ENCODE measurements around the gene CCDC74A.
"Not testable (repeated sequence)": the region's sequence is repeated elsewhere in the genome, so short reads cannot be mapped to it uniquely, and the experiment has no call there.

Gene CCDC74A

DNA sequence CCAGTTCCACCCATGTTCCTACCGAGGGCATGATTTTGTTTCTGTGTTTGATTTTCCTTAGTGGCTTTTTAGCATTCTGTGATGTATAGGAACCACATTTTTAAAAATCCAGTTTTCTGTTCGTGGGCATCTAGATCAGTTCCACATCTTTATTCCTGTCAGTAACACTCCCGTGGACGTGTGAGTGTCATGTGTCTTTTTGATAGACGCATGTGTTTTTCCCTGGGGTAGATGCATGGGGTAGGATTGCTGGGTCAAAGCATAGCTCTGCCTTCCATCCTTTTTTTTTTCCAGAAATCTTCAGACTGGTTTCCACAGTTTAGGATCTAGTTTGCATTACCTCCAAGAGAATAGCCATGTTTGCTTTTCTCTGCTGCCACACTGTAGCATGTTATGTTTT is 38.7 kb downstream of the CCDC74A start:
- DNase-seq (ENCODE audit: low read depth) = no peak

DNA sequence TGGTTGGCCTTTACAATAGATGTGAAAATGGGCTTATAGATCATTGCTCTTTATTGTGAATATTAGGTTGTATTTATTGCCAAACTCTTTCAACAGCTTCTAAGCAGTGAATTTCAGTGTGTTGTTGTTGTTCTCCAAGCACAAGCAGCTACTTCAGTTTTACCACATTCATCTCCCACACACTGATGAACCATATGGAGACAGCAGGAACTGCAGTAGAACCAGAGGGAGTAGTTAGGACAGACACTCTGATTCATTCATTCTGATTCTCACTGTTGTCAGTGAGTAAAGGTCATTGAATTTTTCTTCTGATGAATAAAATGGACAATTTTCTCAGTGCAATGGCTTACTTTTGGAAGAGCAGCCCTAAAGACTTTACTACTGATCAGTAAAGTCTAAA is 40.2 kb downstream of the CCDC74A start:
- no peak for DNase-seq (ENCODE audit: low read depth)

DNA sequence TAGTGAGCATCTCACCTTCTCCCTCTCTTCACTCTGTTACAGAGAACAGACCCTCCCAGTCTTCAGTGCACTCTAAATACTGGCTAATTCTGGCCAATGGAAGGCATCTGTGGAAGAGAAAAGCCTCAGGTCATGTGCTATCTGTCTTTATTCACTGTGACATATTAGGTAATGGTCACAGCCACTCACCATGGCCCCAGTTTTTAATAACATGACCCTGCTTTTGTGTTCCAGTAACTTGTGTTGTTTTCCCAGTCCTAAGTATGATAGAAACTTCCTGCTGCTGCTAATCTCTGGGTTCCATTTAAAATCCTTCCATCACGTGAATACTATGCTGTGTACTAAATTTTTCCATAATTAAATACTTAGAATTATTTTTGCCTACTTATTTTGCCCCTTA is 40.7 kb downstream of the CCDC74A start:
- DNase-seq (ENCODE audit: low read depth) = not testable (repeated sequence)

DNA sequence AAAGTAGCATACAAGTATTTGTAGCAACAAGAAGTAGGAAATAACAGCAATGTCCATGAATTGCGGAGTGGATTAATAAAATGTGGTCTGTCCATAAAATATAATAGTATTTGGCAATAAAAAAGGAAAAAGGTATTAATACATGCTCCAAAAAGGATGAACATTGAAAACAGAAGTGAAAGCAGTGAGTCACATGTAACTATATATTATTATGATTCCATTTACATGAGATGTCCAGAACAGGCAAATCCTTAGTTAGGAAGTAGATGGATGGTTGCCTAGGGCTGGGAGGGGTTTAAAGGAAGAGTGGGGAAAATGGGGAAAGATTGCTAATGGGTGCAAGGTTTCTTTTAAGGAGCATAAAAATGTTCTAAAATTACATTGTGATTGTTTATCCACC is 44.5 kb downstream of the CCDC74A start:
- DNase-seq (ENCODE audit: low read depth) = no peak

DNA sequence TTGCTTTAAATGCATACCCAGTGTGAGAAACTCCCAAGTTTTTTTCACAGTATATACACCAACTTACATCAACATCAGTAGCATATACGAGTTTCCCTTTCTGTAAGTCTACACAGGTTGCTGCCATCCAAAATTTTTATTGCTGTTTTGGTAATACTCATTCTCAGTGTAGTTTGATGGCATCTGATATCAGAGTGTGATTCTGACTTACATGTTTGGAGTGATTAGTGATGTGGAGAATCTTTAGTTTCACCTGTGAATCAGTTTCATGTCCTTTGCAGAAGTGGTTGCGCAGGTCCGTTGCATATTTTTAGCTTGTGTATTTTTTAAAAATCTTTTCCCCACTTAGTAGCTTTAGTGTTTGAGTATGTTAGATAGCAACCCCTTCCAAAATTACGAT is 50.1 kb downstream of the CCDC74A start:
- no peak for DNase-seq (ENCODE audit: low read depth)

DNA sequence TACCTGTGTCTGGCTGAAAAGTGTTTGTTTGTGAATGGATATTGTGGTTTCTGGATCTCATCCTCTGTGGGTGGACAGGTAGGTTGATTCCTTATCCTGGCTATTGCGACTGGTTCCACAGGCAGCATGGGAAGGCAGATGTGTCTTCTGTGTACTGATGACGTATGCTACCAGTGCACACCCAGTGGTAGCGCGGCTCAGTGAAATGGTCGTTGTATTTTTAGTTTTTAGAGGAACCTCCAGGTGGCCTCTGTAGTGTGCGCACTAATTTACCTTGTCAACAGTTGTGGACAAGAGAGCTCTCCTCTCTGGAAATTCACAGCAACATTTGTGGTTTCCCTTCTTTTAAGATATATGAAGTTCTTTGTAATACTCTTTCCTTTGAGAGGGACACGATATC is 52.5 kb downstream of the CCDC74A start:
- DNase-seq (ENCODE audit: low read depth) = no peak

Measured in non-pigmented ciliary epithelial cell (primary cell).